OCI-M2 (cell line): ENCODE data around the gene RPS17.
"Not testable (repeated sequence)": the region's sequence is repeated elsewhere in the genome, so short reads cannot be mapped to it uniquely, and the experiment has no call there.

Source experiments
- DNase-seq: peaks from one replicate; lab custom pipeline; 2025; ENCODE audit not compliant: unreplicated experiment; lab: John Stamatoyannopoulos, UW

Gene RPS17

GRCh38 chr15:82548700-82549099, 8.4 kb upstream of the RPS17 start:
- DNase-seq = no peak

DNA sequence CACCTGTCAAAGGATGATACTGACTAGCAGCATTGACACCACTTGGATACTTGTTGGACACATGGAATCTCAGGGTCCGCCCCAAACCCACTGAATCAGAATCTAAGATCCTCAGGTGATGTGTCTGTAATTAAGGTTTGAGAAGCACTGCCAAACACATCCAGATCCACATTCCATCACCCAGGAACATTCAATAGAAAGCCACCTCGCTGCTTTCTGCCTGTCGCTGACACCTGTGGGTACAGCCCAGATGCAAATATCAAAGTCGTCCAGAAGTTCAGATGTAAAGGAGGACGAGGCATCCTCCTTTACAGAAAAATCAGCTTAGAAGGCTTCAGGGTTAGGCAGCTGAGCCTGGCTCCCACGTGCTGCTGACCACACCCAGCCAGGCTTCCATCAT, 5.2 kb upstream of the RPS17 start:
- no peak for DNase-seq

DNA sequence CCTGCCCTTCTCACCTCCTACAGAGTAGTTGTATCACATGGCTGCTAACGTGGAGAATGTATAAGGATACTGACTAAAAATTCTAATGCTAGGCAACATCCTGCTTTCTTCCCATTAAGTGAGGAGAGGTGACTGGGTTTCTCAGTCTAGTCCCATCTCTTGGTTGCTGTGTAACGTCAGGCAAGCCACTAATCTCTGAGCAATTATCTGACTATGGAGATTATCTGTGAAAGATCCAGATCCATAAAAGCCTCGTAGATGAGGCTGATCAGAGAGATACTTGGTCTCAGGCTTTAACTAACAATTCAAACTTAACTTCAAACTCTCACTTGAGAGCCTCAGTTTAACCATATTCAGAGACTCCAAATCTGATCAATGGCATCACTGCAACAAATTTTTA, 4.7 kb upstream of the RPS17 start:
- DNase-seq = no peak

GRCh38 chr15:82544431-82544830, 4.2 kb upstream of the RPS17 start:
- DNase-seq = no peak

GRCh38 chr15:82543160-82543559, 2.9 kb upstream of the RPS17 start:
- no peak for DNase-seq

DNA sequence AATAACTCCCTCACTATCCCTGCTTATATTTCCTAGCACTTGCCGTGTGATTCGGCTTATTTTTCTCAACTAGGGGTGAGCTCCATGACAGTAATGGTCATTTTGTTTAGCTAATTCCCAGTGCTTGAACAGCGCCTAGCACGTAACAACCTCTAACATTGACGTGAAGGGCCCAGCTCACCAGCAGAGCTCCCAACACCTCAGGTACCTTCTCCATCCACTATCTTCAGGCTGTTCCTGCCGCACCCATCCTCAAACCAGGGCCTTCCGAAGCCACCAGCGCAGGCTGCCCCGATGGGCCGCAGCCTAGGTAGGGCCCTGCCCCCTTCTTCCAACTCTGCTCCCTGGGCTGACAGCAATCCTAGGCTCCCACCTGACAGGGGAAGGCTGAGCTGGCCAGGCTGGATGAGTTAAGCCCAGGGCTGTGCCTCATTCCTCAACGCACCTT, 751 bp upstream of the RPS17 start:
- no peak for DNase-seq

DNA sequence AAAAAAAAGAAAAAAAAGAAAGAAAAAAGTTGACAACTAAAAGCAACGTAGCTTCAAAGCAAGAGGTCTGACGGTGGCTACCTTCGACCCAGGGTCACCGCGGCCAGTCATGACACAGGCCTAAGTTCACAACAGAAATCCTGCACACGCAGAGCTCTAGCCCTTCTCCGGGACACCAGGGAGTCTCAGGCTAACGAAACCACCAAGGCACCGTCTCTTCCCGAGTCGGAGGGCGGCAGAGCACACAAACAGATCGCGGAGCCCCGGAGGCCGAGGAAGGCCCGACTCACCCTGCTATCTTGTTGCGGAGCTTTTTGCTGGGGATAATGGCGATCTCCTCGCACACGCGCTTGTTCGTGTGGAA, 584 bp downstream of the RPS17 start:
- DNase-seq = no peak

DNA sequence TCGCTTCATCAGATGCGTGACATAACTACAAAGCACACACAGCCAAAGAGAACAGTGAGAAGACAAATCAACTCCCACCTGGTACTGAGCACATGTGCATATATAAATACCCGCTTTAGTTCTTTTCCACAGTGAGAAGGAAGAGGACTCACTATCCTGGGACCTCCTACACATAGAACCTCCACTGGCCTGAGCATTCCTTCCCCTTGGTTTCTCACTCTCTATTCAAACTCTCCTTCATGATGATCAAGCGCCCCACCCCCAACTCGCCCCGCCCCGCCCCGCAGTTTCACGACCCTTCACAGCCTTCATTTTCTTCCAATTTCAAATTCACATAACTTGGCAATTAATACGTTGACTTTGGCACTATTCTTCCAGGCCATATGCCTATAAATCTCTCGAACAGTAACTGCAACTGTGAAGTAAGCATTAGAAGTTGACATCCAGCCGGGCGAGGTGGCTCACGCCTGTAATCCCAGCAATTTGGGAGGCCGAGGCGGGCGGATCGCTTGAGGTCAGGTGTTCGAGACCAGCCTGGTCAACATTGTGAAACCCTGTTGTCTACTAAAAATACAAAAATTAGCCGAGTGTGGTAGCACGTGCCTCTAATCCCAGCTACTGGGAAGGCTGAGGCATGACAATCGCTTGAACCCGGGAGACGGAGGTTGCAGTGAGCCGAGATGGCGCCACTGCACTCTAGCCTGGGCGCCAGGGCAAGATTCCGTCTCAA, 1.1 kb downstream of the RPS17 start:
- DNase-seq = no peak

- DNase-seq = no peak
Observed at GRCh38 chr15:82537351-82537908, 2.8 kb downstream of the RPS17 start.

DNA sequence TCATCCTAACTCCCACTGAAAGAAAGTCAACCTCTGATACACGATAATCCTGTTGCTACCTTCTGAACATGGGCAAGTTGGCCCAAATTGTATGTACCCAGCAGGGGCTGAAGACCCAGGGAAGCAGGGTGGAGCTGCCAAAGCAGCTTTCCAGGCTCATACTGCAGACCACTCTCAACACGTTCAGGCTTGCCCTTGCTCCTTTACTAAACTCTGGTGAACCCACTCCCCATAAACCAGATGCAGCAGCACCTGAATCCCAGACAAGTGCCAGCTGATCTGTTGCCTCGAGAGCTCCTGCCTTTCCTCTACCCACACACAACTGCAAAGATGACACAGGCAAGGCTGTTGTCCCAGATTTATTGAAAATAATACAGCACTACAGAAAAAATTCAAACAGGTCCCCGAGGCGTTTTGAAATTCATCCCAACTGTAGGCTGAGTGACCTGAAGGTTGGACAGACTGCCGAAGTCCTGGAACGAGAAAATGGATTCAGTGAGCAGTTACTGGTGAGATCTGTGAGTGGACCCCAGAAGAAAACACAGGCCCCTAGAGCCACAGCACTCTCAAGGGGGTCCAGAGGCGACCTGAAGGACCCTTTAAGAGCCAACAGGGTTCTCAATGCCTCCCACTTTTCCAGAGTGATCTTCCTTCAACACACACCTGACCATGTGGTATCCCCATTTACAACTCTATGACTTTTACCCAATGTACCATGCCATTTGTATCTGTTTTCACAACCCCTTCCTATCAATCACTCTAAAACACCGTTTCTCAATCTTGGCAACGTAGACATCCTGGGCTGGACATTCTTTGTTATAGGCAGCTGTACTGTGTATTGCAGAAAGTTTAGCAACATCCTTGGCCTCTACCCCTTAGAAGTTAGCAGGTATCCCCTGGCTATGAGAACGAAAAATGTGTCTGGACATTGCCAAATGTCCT, 3.6 kb downstream of the RPS17 start:
- no peak for DNase-seq

DNA sequence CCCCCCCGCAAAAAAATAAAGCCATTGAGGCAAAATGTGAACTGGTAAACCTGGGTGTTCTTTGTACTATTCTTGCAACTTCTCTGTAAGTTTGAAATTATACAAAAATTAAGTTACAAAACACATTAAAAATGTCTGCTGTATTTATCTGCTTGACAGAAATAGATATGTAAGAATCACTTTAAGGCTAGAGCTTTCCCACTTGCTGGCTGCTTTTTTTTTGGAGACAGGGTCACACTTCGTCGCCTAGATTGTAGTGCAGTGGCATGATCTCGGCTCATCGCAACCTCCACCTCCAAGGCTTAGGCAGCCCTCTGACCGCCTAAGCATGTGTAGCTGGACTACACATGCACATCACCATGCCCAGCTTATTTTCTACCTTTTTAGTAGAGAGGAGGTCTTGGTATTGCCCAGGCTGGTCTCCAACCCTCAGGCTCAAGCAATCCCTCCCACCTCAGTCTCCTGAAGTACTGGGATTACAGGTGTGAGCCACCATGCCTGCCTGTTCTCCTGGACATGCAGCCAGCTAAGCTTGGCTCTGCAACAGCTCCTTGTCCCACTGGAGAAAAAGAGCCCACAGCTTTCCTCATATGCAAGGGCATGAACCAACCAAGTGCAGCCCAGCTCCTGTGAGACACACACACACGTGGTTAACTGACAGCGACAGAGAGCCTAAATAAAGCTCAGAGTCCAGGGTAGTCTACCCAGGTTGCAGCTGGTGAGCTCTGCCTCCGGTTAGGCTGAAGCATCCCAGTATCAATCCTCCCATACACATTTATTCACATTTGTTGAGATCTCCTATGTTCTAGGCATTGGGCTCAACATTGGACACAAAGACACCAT, 4.5 kb downstream of the RPS17 start:
- no peak for DNase-seq

GRCh38 chr15:82535151-82535550, 5.1 kb downstream of the RPS17 start:
- DNase-seq = not testable (repeated sequence)

- DNase-seq = not testable (repeated sequence)
Observed at GRCh38 chr15:82534457-82534861, 5.8 kb downstream of the RPS17 start.

DNA sequence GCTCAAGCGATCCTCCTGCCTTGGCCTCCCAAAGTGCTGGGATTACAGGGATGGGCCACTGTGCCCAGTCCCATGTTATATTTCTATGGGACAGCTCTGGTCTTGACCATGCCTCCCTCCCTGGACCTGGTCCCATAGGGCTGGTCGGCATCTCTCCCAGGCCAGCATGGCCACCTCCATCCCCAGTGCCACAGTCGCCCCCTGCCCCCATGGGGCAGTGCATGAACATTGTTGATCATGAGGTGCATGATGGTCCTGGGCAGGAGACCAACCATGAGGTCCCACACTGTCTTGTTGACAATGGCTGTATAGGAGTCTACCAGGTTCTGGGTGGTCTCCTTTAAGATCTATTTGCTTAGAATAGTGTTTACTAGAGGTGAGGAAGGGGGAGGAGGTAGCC, 6.5 kb downstream of the RPS17 start:
- DNase-seq = no peak

DNA sequence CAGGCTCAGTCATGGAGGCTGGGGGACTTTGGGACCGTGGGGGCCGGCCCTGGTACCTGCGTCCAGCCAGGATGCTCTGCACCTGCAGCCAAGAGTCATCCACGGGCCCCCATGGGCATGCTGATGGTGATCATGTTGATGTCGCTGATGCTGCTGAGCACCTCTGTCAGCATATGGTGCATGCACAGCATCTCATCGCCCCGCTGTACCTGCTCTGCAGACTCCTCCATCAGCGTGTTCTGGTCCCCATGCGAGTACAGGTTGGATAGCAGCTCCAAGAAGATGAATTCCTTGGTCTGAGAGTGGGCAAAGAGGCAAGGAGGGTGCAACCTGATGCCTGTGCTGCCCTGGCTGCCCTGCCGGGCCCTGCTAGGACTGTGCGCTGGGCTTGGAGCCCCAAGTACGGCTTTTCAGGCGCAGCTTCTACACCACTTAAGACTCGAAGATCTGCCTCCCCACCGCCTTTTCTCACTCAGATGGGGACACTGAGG, 7.2 kb downstream of the RPS17 start:
- DNase-seq = no peak

DNA sequence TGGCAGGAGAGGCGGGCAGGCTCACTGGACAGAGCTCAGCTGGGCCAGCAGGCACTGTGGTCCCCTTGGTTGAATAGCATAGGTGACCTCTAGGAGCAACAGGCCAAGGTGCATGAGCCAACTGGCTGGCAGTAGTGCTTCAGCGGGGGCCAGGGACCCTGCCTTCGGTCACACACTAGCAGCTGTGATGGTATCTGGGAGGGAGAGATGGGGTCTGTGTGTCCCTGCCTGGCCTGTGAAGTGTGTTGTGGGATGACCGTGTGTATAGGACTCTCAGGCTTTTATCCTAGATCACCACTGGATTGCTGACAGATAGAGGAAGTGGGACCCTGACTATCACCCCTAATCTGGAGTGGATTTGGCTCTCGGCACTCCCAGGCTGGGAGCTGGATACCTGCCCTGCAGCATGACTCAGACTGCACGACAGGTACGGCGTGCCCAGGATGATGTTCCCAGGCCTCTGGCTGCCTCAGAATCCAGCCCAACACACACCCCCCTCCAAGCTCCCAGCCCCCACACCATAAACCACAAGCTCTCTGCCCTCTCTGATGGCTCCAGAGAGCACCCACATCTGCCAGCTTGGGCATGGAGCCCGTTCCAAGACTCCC, 7.8 kb downstream of the RPS17 start:
- no peak for DNase-seq

GRCh38 chr15:82531496-82532382, 8.5 kb downstream of the RPS17 start:
- DNase-seq = no peak

- DNase-seq = no peak
Observed at GRCh38 chr15:82530606-82531379, 9.5 kb downstream of the RPS17 start.

GRCh38 chr15:82530006-82530405, 10.3 kb downstream of the RPS17 start:
- DNase-seq = no peak
